Sigmoid colon (tissue), 7 donors: Measurements from ENCODE around the gene ACTN2. TPM values are rescaled to one million over a fixed set of nuclear protein-coding genes. Genes with fewer than 3 reads are reported as not detected.

Experiments used
- DNase-seq: peaks from one replicate; pipeline ENCODE4 v3.0.0-alpha.2; 2019
- H3K27ac ChIP-seq, 4 donors: fragments of 200-600 bp; sonication (generic); one replicate each; pipeline ENCODE4 v1.5.1; 2016 to 2019; ENCODE audit warnings: mild to moderate bottlenecking in 1 of 4
- H3K27me3 ChIP-seq, 3 donors: fragments of 200-600 bp; sonication (generic); one replicate each; pipeline ENCODE4 v1.5.1; 2019; ENCODE audit warnings: mild to moderate bottlenecking in 1 of 3
- H3K36me3 ChIP-seq, 4 donors: fragments of 200-600 bp; sonication (generic); one replicate each; pipeline ENCODE4 v1.5.1; 2016 to 2019
- H3K4me1 ChIP-seq, 4 donors: fragments of 200-600 bp; sonication (generic); one replicate each; pipeline ENCODE4 v1.5.1; 2017 to 2019
- H3K4me3 ChIP-seq, 4 donors: fragments of 200-600 bp; sonication (generic); one replicate each; pipeline ENCODE4 v1.5.1; 2017 to 2019; ENCODE audit warnings: mild to moderate bottlenecking in 2 of 4, moderate library complexity in 1 of 4
- H3K9me3 ChIP-seq, 4 donors: fragments of 200-600 bp in 3 of 4; sonication (generic) in 3 of 4; one replicate each; pipeline versions ENCODE4 v1.5.1 to v1.6.1; 2013 to 2019
- EP300 ChIP-seq, 4 donors: sonication (generic); formaldehyde crosslinking; IDR thresholded peaks; one replicate each; pipeline ENCODE4 v1.6.1; 2017; ENCODE audit warnings: antibody characterized with exemption in 4 of 4
- POLR2A ChIP-seq, 2 donors: fragments of 450-650 bp; IDR thresholded peaks; one replicate each; pipeline ENCODE4 v1.6.1; 2016; ENCODE audit warnings: antibody characterized with exemption in 2 of 2, mild to moderate bottlenecking in 2 of 2, moderate library complexity in 2 of 2
- POLR2AphosphoS5 ChIP-seq, 4 donors: sonication (generic); formaldehyde crosslinking; IDR thresholded peaks; one replicate each; pipeline ENCODE4 v1.6.1; 2017; ENCODE audit warnings: antibody characterized with exemption in 4 of 4
- WGBS, 2 donors: extraction: QIAGEN DNeasy Blood & Tissue Kit; methylation state at CpG; one replicate each; pipeline ENCODE4 v1.1.7; 2013; 5-methylcytosine and 5-hydroxymethylcytosine counted together
- intact Hi-C: fragments of 100-400 bp; cut with DNase I; formaldehyde crosslinking; loops from one replicate; pipeline ENCODE4 v1.15.1; 2023
- polyA plus RNA-seq, 3 donors: library from polyadenylated mRNA; stranded (reverse); fragments of 200-250 nt; gene quantifications; one replicate each; pipeline ENCODE4 v1.2.3, GENCODE V29; 2013
- total RNA-seq, 4 donors: library from RNA; depleted of rRNA; stranded (reverse); fragments of >200 nt; gene quantifications; one replicate each; pipeline ENCODE4 v1.1.0, GENCODE V29; 2016
- TF ChIP-seq, protein P1 (sequence below), 4 experiments: fragments of 450-650 bp in 3 of 4; fragments of 200-600 bp in 1 of 4; IDR thresholded peaks; one replicate each; pipeline ENCODE4 v1.5.1; 2016 to 2019; ENCODE audit warnings: antibody characterized with exemption in 4 of 4, mild to moderate bottlenecking in 3 of 4, moderate library complexity in 2 of 4
- donor health status: healthy with polysubstance abuse.
- donor health status: Bipolar disorder and iron deficiency.
- donor health status: healthy.

ACTN2 gene
- total and polyA plus RNA-seq, 7 donors, result 0.36 to 1.8 (median 0.91) TPM; not detected in 1

DNA sequence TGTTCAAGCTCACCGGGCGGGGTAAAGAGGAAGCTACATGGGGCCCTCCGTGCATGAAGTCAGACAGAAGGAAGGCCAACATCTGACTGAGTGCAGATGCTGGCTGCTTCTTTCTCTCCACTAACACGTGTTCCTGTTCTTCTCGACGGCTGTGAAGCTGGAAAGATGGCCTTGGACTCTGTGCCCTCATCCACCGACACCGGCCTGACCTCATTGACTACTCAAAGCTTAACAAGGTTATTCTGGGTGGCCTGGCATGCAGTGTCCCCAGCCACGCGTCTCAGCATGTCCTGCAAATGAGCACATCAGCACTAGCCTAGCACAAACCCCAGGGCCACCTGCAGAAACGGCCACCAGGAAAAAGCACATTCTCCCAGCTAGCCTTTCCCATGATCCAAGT is 41.2 kb downstream of the ACTN2 start:
- Histone ChIP-seq H3K9me3 (no peaks in the 10 kb centered on the region), H3K27me3 (no peaks in the 10 kb centered on the region), H3K4me1 (no peaks in the 10 kb centered on the region), H3K27ac (no peak overlapping the region), H3K4me3 (no peak overlapping the region), H3K36me3 (no peaks in the 10 kb centered on the region)
- TF ChIP-seq EP300 (IDR thresholded peaks at IDR 0.05) (no peak), POLR2AphosphoS5 (IDR thresholded peaks at IDR 0.05) (no peak), POLR2A (IDR thresholded peaks at IDR 0.05) (no peak)
- TF ChIP-seq, protein P1, sequence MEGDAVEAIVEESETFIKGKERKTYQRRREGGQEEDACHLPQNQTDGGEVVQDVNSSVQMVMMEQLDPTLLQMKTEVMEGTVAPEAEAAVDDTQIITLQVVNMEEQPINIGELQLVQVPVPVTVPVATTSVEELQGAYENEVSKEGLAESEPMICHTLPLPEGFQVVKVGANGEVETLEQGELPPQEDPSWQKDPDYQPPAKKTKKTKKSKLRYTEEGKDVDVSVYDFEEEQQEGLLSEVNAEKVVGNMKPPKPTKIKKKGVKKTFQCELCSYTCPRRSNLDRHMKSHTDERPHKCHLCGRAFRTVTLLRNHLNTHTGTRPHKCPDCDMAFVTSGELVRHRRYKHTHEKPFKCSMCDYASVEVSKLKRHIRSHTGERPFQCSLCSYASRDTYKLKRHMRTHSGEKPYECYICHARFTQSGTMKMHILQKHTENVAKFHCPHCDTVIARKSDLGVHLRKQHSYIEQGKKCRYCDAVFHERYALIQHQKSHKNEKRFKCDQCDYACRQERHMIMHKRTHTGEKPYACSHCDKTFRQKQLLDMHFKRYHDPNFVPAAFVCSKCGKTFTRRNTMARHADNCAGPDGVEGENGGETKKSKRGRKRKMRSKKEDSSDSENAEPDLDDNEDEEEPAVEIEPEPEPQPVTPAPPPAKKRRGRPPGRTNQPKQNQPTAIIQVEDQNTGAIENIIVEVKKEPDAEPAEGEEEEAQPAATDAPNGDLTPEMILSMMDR (IDR thresholded peaks at IDR 0.05), result no peak
- DNase-seq, result no peak
- WGBS, 2 donors, result 73 to 75% methylated on average over 11 of the region's 11 CpGs
- intact Hi-C loops, result no loop called here

DNA sequence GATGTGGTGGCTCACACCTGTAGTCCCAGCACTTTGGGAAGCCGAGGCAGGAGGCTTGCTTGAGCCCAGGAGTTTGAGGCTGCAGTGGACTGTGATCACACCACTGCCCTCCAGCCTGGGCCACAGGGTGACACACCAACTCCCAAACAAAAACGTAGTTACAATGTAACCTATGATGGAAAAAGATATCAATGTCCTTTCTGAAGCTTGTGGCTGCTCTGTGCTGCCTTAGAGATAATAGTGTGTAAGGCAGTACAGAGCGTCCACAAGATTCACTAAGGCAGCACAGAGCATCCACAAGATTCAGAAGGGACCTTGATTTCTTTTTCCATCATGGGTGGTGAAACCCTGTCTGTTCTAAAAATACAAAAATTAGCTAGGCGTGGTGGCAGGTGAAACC is 42.5 kb downstream of the ACTN2 start:
- Histone ChIP-seq H3K4me3 (no peak overlapping the region), H3K36me3 (no peaks in the 10 kb centered on the region), H3K27me3 (no peaks in the 10 kb centered on the region), H3K9me3 (no peaks in the 10 kb centered on the region), H3K27ac (no peak overlapping the region), H3K4me1 (no peaks in the 10 kb centered on the region)
- intact Hi-C loops, result no loop called here
- WGBS, 2 donors, result 73 to 89% methylated on average over 4 of the region's 4 CpGs
- DNase-seq, result no peak
- TF ChIP-seq POLR2AphosphoS5 (IDR thresholded peaks at IDR 0.05), result no peak
- TF ChIP-seq POLR2A (IDR thresholded peaks at IDR 0.05), result no peak
- no peak for TF ChIP-seq EP300 (IDR thresholded peaks at IDR 0.05)
- TF ChIP-seq, protein P1 (IDR thresholded peaks at IDR 0.05), result no peak

DNA sequence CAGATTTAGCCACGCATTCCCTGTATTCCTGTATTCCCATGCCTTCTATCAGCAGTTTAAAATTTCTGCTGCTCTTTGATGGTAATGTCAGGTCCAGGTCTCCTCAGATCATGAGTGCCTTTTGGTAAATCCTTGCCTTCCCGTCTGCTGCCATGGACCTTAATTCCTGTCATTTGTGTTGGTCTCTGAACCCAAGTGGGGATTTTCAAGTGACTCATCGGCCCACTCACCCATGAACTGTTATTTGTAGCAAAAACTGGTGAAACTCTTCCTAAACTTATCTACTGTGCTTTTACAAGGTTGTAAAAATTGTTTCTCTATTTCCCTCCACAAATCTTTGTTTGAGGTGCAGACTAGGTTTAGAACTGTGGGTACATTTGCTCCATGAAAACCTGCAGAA is 47.4 kb downstream of the ACTN2 start:
- no peak for DNase-seq
- 72 to 89% methylated on average over 3 of the region's 3 CpGs for WGBS, 2 donors
- intact Hi-C loops, result no loop called here
- no peaks in the 10 kb centered on the region for H3K4me1 ChIP-seq
- H3K4me3 ChIP-seq, result no peak overlapping the region
- H3K27ac ChIP-seq, result no peak overlapping the region
- no peaks in the 10 kb centered on the region for H3K27me3 ChIP-seq
- TF ChIP-seq, protein P1 (IDR thresholded peaks at IDR 0.05), result no peak
- TF ChIP-seq POLR2A (IDR thresholded peaks at IDR 0.05), result no peak
- no peaks in the 10 kb centered on the region for H3K36me3 ChIP-seq
- no peaks in the 10 kb centered on the region for H3K9me3 ChIP-seq

DNA sequence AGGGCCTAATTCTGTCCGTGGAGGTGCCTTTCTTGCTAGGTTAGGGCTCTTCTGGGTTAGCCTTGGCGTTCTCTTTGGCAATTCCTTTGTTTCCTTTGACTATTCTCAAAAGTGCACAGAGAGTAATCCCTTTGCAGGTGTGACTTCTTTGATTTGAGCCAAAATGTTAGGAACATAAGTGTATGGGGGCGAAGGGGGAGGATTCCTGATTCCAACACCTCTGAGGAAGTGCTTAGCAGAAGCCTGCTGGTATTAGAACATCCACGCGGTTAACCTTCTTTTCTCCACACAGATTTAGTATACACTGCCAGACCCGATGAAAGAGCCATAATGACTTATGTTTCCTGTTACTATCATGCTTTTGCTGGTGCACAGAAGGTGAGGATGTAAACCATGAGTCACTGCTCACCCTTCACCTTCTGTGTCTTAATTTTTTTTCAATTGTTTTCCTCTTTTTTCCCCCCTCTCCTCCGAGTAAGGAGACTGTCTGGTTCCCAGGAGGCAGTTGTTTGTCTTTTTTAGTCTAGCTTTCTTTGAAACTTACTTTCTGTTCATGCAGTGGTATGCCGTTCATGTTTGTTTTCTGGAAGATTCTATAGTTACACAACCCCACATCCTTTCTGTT is 48.0 kb downstream of the ACTN2 start:
- H3K36me3 ChIP-seq, result no peaks in the 10 kb centered on the region
- WGBS, 2 donors, result 67 to 68% methylated on average over 8 of the region's 8 CpGs
- TF ChIP-seq, protein P1 (IDR thresholded peaks at IDR 0.05), result no peak
- TF ChIP-seq EP300 (IDR thresholded peaks at IDR 0.05) (no peak), POLR2A (IDR thresholded peaks at IDR 0.05) (no peak), POLR2AphosphoS5 (IDR thresholded peaks at IDR 0.05) (no peak)

DNA sequence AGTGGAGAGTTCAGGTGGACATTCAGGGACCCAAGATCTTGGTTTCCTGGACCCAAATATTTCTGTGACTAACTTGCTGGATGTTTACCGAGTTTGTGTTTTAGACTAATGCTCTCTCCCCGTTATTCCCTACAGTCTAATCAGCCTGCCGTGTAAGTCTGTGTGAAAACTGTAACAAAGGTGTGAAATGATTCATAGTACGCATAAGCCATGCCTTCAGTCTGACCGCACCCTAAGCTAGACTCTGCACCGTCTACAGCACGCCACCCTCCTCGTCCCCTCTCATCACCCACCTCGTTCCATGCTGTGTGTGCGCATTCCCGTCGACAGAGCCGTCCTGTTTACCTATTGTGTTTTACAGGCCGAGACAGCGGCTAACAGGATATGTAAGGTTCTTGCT is 50.5 kb downstream of the ACTN2 start:
- DNase-seq, result no peak
- Histone ChIP-seq H3K9me3 (no peaks in the 10 kb centered on the region), H3K4me1 (no peaks in the 10 kb centered on the region), H3K27me3 (no peaks in the 10 kb centered on the region), H3K4me3 (no peak overlapping the region), H3K27ac (no peak overlapping the region), H3K36me3 (no peaks in the 10 kb centered on the region)
- 38 to 71% methylated on average over 15 of the region's 15 CpGs for WGBS, 2 donors
- no peak for TF ChIP-seq POLR2A (IDR thresholded peaks at IDR 0.05)
- no peak for TF ChIP-seq POLR2AphosphoS5 (IDR thresholded peaks at IDR 0.05)
- TF ChIP-seq EP300 (IDR thresholded peaks at IDR 0.05), result no peak
- TF ChIP-seq, protein P1 (IDR thresholded peaks at IDR 0.05), result no peak
- intact Hi-C loops, result no loop called here

More for the DNA sequence above, 48.0 kb downstream of the ACTN2 start:
- Histone ChIP-seq H3K27ac (no peak overlapping the region), H3K9me3 (no peaks in the 10 kb centered on the region), H3K27me3 (no peaks in the 10 kb centered on the region), H3K4me3 (no peak overlapping the region), H3K4me1 (no peaks in the 10 kb centered on the region)
- intact Hi-C loops, result no loop called here
- DNase-seq, result no peak
